ENCODE measurements around the gene PCNX2. TPM values are rescaled to one million over a fixed set of nuclear protein-coding genes. Genes with fewer than 3 reads are reported as not detected.

The PCNX2 gene
- total RNA-seq, 3 donors from 2014 or later (not counting 1 experiment from before 2014, with no cell fraction given): 12.9 to 25.8 (median 16.0) TPM

- no peaks in the 10 kb centered on the region for H3K4me1 ChIP-seq (ENCODE audit: control insufficient read depth, insufficient read depth, low read length)
- no peak for ATAC-seq
- no peak for TF ChIP-seq CTCF (IDR thresholded peaks at IDR 0.05)
- Mint-ChIP-seq H3K4me3 (no peak overlapping the region), H3K27me3 (ENCODE audit: low read depth in 2 of 2) (no peaks in the 10 kb centered on the region), H3K4me1 (no peaks in the 10 kb centered on the region), H3K9me3 (no peaks in the 10 kb centered on the region), H3K27ac (no peak overlapping the region), H3K36me3 (no peaks in the 10 kb centered on the region)
- no peak for DNase-seq
- intact Hi-C loops (cut with micrococcal nuclease): no loop called here
- H3K4me3 ChIP-seq (ENCODE audit: low read length): no peak overlapping the region
- no peak overlapping the region for H3K27ac ChIP-seq (ENCODE audit: low read length)
- no peaks in the 10 kb centered on the region for H3K9me3 ChIP-seq (ENCODE audit: control insufficient read depth, insufficient read depth, low read length)
- H3K27me3 ChIP-seq (ENCODE audit: control insufficient read depth, insufficient read depth, low read length): no peaks in the 10 kb centered on the region
- H3K36me3 ChIP-seq (ENCODE audit: control insufficient read depth, insufficient read depth, low read length): no peaks in the 10 kb centered on the region
- no CpG with 5 or more reads among the region's 1 CpG for WGBS (ENCODE audit: insufficient coverage)
These were observed 190.3 kb downstream of the PCNX2 start for GRCh38 chr1:233105225-233105624.

GRCh38 chr1:233102341-233102740 is 193.2 kb downstream of the PCNX2 start:
- ATAC-seq: no peak
- H3K9me3 Mint-ChIP-seq: no peaks in the 10 kb centered on the region

GRCh38 chr1:233097959-233098580 is 197.5 kb downstream of the PCNX2 start:
- Mint-ChIP-seq H3K27me3 (ENCODE audit: low read depth in 2 of 2) (no peaks in the 10 kb centered on the region), H3K27ac (no peak overlapping the region), H3K36me3 (no peaks in the 10 kb centered on the region), H3K9me3 (no peaks in the 10 kb centered on the region), H3K4me1 (no peaks in the 10 kb centered on the region), H3K4me3 (no peak overlapping the region)
- WGBS (ENCODE audit: insufficient coverage): 100% methylated on average over 1 of the region's 1 CpG
- H3K27ac ChIP-seq (ENCODE audit: low read length): no peak overlapping the region
- no peak overlapping the region for H3K4me3 ChIP-seq (ENCODE audit: low read length)
- H3K9me3 ChIP-seq (ENCODE audit: control insufficient read depth, insufficient read depth, low read length): no peaks in the 10 kb centered on the region
- H3K4me1 ChIP-seq (ENCODE audit: control insufficient read depth, insufficient read depth, low read length): no peaks in the 10 kb centered on the region
- TF ChIP-seq CTCF (IDR thresholded peaks at IDR 0.05): no peak
- intact Hi-C loops (cut with micrococcal nuclease): no loop called here
- DNase-seq: no peak
- ATAC-seq: no peak
- H3K36me3 ChIP-seq (ENCODE audit: control insufficient read depth, insufficient read depth, low read length): no peaks in the 10 kb centered on the region
- no peaks in the 10 kb centered on the region for H3K27me3 ChIP-seq (ENCODE audit: control insufficient read depth, insufficient read depth, low read length)

More at GRCh38 chr1:233102341-233102740, 193.2 kb downstream of the PCNX2 start:
- intact Hi-C loops (cut with micrococcal nuclease): no loop called here
- no peak overlapping the region for H3K27ac ChIP-seq (ENCODE audit: low read length)
- Mint-ChIP-seq H3K4me1 (no peaks in the 10 kb centered on the region), H3K4me3 (no peak overlapping the region), H3K36me3 (no peaks in the 10 kb centered on the region), H3K27ac (no peak overlapping the region), H3K27me3 (ENCODE audit: low read depth in 2 of 2) (no peaks in the 10 kb centered on the region)
- no peak for DNase-seq
- H3K9me3 ChIP-seq (ENCODE audit: control insufficient read depth, insufficient read depth, low read length): no peaks in the 10 kb centered on the region
- H3K36me3 ChIP-seq (ENCODE audit: control insufficient read depth, insufficient read depth, low read length): no peaks in the 10 kb centered on the region
- no peaks in the 10 kb centered on the region for H3K27me3 ChIP-seq (ENCODE audit: control insufficient read depth, insufficient read depth, low read length)
- no peak for TF ChIP-seq CTCF (IDR thresholded peaks at IDR 0.05)
- 100% methylated on average over 2 of the region's 2 CpGs for WGBS (ENCODE audit: insufficient coverage)
- no peaks in the 10 kb centered on the region for H3K4me1 ChIP-seq (ENCODE audit: control insufficient read depth, insufficient read depth, low read length)
- H3K4me3 ChIP-seq (ENCODE audit: low read length): no peak overlapping the region

- DNase-seq: no peak
- Histone ChIP-seq H3K27me3 (ENCODE audit: control insufficient read depth, insufficient read depth, low read length) (no peaks in the 10 kb centered on the region), H3K9me3 (ENCODE audit: control insufficient read depth, insufficient read depth, low read length) (no peaks in the 10 kb centered on the region), H3K27ac (ENCODE audit: low read length) (no peak overlapping the region), H3K4me1 (ENCODE audit: control insufficient read depth, insufficient read depth, low read length) (no peaks in the 10 kb centered on the region), H3K4me3 (ENCODE audit: low read length) (no peak overlapping the region), H3K36me3 (ENCODE audit: control insufficient read depth, insufficient read depth, low read length) (no peaks in the 10 kb centered on the region)
- TF ChIP-seq CTCF (IDR thresholded peaks at IDR 0.05): no peak
- H3K4me3 Mint-ChIP-seq: no peak overlapping the region
- intact Hi-C loops (cut with micrococcal nuclease): no loop called here
- H3K4me1 Mint-ChIP-seq: no peaks in the 10 kb centered on the region
- no peaks in the 10 kb centered on the region for H3K9me3 Mint-ChIP-seq
- no peaks in the 10 kb centered on the region for H3K27me3 Mint-ChIP-seq (ENCODE audit: low read depth in 2 of 2)
- WGBS (ENCODE audit: insufficient coverage): 93% methylated on average over 3 of the region's 3 CpGs
- ATAC-seq: no peak
- no peaks in the 10 kb centered on the region for H3K36me3 Mint-ChIP-seq
- no peak overlapping the region for H3K27ac Mint-ChIP-seq
These were observed 198.0 kb downstream of the PCNX2 start for GRCh38 chr1:233097546-233097945.

Data from natural killer cell (primary cell).